GM10248 (cell line): ENCODE data around the gene LYG1.
"Not testable (repeated sequence)": the region's sequence is repeated elsewhere in the genome, so short reads cannot be mapped to it uniquely, and the experiment has no call there.

ENCODE experiments used
- CTCF ChIA-PET: fragments of 300-600 bp; sonication (Branson Sonifier 250); formaldehyde crosslinking; extraction: SDS; loops from one replicate; lab custom pipeline; 2021; ENCODE audit warnings: antibody characterized with exemption; lab: Yijun Ruan, JAX
- POLR2A ChIA-PET: fragments of 350-650 bp; sonication (Branson Sonifier 250); formaldehyde crosslinking; extraction: SDS; loops from one replicate; lab custom pipeline; 2020; ENCODE audit warnings: antibody characterized with exemption; lab: Yijun Ruan, JAX
- DNase-seq: peaks from one replicate; pipeline ENCODE4 v3.0.0; 2012; ENCODE audit errors: extremely low spot score
- CTCF ChIP-seq: IDR thresholded peaks from 2 replicates; pipeline ENCODE4 v1.5.1; 2012; ENCODE audit warnings: mild to moderate bottlenecking, low read depth; ENCODE audit errors: extremely low read depth, missing control alignments, control extremely low read depth

LYG1 gene

GRCh38 chr2:99317161-99317872 is 16.3 kb upstream of the LYG1 start:
- POLR2A ChIA-PET = no interaction called here
- no peak for TF ChIP-seq CTCF
- CTCF ChIA-PET = no interaction called here
- DNase-seq = no peak

- CTCF ChIA-PET = no interaction called here
- DNase-seq = no peak
- no peak for TF ChIP-seq CTCF
- POLR2A ChIA-PET = no interaction called here
These were observed 1.4 kb downstream of the LYG1 start for GRCh38 chr2:99299580-99299979.

GRCh38 chr2:99297994-99298393 is 3.0 kb downstream of the LYG1 start:
- POLR2A ChIA-PET = no interaction called here
- TF ChIP-seq CTCF = no peak
- CTCF ChIA-PET = interaction anchor here (1.6 kb wide), 1 partner anchor 37 kb away, joined by 5 read pairs; no protein-coding TSS in a partner anchor
- no peak for DNase-seq

- no peak for TF ChIP-seq CTCF
- ChIA-PET POLR2A (no interaction called here), CTCF (no interaction called here)
- no peak for DNase-seq
These were observed 15.5 kb downstream of the LYG1 start for GRCh38 chr2:99285526-99285925.

GRCh38 chr2:99279969-99280695 is 20.9 kb downstream of the LYG1 start:
- DNase-seq = no peak
- POLR2A ChIA-PET = no interaction called here
- CTCF ChIA-PET = no interaction called here
- TF ChIP-seq CTCF = no peak

- DNase-seq = no peak
- POLR2A ChIA-PET = no interaction called here
- no peak for TF ChIP-seq CTCF
- CTCF ChIA-PET = no interaction called here
These were observed 22.2 kb downstream of the LYG1 start for GRCh38 chr2:99278793-99279291.

- POLR2A ChIA-PET, CTCF ChIA-PET: not testable (repeated sequence)
These were observed 22.7 kb downstream of the LYG1 start for GRCh38 chr2:99278195-99278765.

More at GRCh38 chr2:99278195-99278765, 22.7 kb downstream of the LYG1 start:
- not testable (repeated sequence) for DNase-seq
